K562 (cell line): ENCODE data around the gene TMEM121B.

Source experiments
- ARID4B ChIP-seq: sonication (generic); formaldehyde crosslinking; IDR thresholded peaks from 2 replicates; pipeline ENCODE4 v1.8.0; 2022; ENCODE audit warnings: mild to moderate bottlenecking, missing genetic modification reagents
- ATF2 ChIP-seq: sonication (generic); formaldehyde crosslinking; IDR thresholded peaks from 2 replicates; pipeline ENCODE4 v1.8.1; 2022; ENCODE audit warnings: missing genetic modification reagents
- CCNT2 ChIP-seq: IDR thresholded peaks from 2 replicates; pipeline ENCODE4 v1.6.1; 2011; ENCODE audit warnings: borderline replicate concordance, low read depth, mild to moderate bottlenecking, moderate library complexity, mixed read lengths, low read length; ENCODE audit not compliant: insufficient read length; ENCODE audit errors: extremely low read depth
- CTCF ChIP-seq, 3 experiments: IDR thresholded peaks in 2 of 3; conservative IDR thresholded peaks in 1 of 3; 2 replicates each; pipeline ENCODE4 v1.5.1; 2011 to 2012; ENCODE audit warnings: low read length in 3 of 3, mild to moderate bottlenecking in 3 of 3, control low read depth in 2 of 3, improper control_type of control experiment in 1 of 3, inconsistent platforms in 1 of 3, low read depth in 1 of 3, mixed read lengths in 1 of 3, moderate library complexity in 1 of 3; ENCODE audit not compliant: insufficient read depth in 2 of 3
- DIDO1 ChIP-seq: fragments of 450-650 bp; IDR thresholded peaks from 2 replicates; pipeline ENCODE4 v1.6.1; 2016; ENCODE audit warnings: low read depth, missing biosample characterization, missing genetic modification characterization
- FOS ChIP-seq: IDR thresholded peaks from 3 replicates; pipeline ENCODE4 v1.6.1; 2011; ENCODE audit not compliant: insufficient read length; ENCODE audit errors: extremely low read depth
- HDAC1 ChIP-seq, 2 experiments: fragments of 450-650 bp; IDR thresholded peaks; 2 replicates each; pipeline ENCODE4 v1.6.1; 2016 to 2017; ENCODE audit warnings: inconsistent platforms in 1 of 2, mild to moderate bottlenecking in 1 of 2, moderate library complexity in 1 of 2
- HDAC6 ChIP-seq: IDR thresholded peaks from 2 replicates; pipeline ENCODE4 v1.6.1; 2012; ENCODE audit warnings: low read depth, mild to moderate bottlenecking, control low read depth, inconsistent platforms, low read length, moderate library complexity
- MAZ ChIP-seq, 2 experiments: fragments of 450-650 bp in 1 of 2; sonication (generic) in 1 of 2; formaldehyde crosslinking; IDR thresholded peaks in 1 of 2; conservative IDR thresholded peaks in 1 of 2; 2 replicates each; pipeline versions ENCODE4 v1.4.0 to v1.5.0; 2020; ENCODE audit warnings: mild to moderate bottlenecking in 1 of 2, missing genetic modification reagents in 1 of 2
- POLR2A ChIP-seq: fragments of 450-650 bp; conservative IDR thresholded peaks from 2 replicates; pipeline ENCODE4 v1.6.1; 2016
- RAD21 ChIP-seq, 2 experiments: fragments of 250-450 bp in 1 of 2; fragments of 450-650 bp in 1 of 2; sonication (Bioruptor Pico) in 1 of 2; formaldehyde crosslinking in 1 of 2; IDR thresholded peaks in 1 of 2; conservative IDR thresholded peaks in 1 of 2; 2 replicates each; pipeline versions ENCODE4 v1.4.0 to v1.8.0; 2020 to 2022; ENCODE audit warnings: mild to moderate bottlenecking in 2 of 2, moderate library complexity in 1 of 2
- ZZZ3 ChIP-seq: fragments of 450-650 bp; IDR thresholded peaks from 2 replicates; pipeline ENCODE4 v1.6.1; 2016; ENCODE audit warnings: antibody characterized with exemption, mild to moderate bottlenecking, moderate library complexity

- TF ChIP-seq POLR2A = no peak
- TF ChIP-seq RAD21 (CRISPR knock-in tag; conservative IDR thresholded peaks at IDR 0.05 in 1 of 2, IDR thresholded peaks at IDR 0.05 in 1 of 2) = no peak
- no peak for TF ChIP-seq CTCF (IDR thresholded peaks at IDR 0.05 in 2 of 3, conservative IDR thresholded peaks at IDR 0.05 in 1 of 3; ENCODE audit: insufficient read depth in 2 of 3, low read depth in 1 of 3, low read length in 3 of 3)
- no peak for TF ChIP-seq HDAC6
- TF ChIP-seq ATF2 (CRISPR knock-in tag) = no peak
- TF ChIP-seq ARID4B (CRISPR knock-in tag) = no peak
- no peak for TF ChIP-seq DIDO1 (tag)
- no peak for TF ChIP-seq FOS
- no peak for TF ChIP-seq HDAC1 (IDR thresholded peaks at IDR 0.05)
- TF ChIP-seq MAZ (CRISPR knock-in tag; conservative IDR thresholded peaks at IDR 0.05 in 1 of 2, IDR thresholded peaks at IDR 0.05 in 1 of 2) = no peak
- no peak for TF ChIP-seq CCNT2
- no peak for TF ChIP-seq ZZZ3
Observed at GRCh38 chr22:17140022-17140421, 18.9 kb upstream of the TMEM121B start.
